Thyroid gland (tissue), 4 donors: Measurements from ENCODE around the gene INPP4B.

Experiments
- POLR2A ChIP-seq, 2 donors: fragments of 450-650 bp; IDR thresholded peaks; one replicate each; pipeline ENCODE4 v1.6.1; 2017; ENCODE audit warnings: antibody characterized with exemption in 2 of 2, mild to moderate bottlenecking in 2 of 2, moderate library complexity in 1 of 2
- TF ChIP-seq, protein P1 (sequence below), 6 experiments: fragments of 200-600 bp in 3 of 6; fragments of 450-650 bp in 3 of 6; sonication (generic) in 3 of 6; IDR thresholded peaks; one replicate each; pipeline ENCODE4 v1.5.1; 2016 to 2019; ENCODE audit warnings: antibody characterized with exemption in 6 of 6, mild to moderate bottlenecking in 2 of 6, inconsistent platforms in 1 of 6, moderate library complexity in 1 of 6

DNA sequence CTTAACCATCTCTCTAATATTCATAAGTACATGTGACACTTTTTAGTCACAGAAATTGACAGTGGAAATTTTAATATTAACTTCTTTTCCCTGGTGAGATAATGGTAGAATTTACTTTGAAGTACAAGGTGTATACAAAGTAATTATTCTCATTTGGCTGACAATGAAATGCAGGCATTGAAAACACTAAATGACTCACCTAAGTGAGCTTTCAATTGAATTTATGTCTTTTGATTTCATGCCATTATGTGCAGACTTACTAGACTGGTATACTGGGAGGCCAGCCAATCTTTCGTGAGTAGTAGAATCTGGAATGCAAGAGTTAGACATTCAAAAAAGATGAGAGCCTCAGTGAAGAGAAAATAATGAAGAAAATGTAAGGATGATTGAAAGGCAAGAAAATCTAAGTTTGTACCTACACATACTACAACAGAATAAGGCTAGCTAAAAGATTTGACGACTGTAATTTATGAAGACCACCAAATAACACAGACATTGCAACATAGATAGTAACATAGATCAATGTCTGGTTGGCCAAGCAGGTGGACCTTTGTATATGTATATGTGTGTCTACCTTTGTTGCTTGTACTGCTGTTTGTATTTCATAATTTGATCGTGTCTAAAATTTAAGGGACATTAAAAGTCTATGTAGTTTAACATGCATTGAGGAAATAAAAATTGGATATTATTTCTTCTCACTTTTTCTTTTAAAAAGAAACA is 750.1 kb downstream of the INPP4B start:
- TF ChIP-seq, protein P1, sequence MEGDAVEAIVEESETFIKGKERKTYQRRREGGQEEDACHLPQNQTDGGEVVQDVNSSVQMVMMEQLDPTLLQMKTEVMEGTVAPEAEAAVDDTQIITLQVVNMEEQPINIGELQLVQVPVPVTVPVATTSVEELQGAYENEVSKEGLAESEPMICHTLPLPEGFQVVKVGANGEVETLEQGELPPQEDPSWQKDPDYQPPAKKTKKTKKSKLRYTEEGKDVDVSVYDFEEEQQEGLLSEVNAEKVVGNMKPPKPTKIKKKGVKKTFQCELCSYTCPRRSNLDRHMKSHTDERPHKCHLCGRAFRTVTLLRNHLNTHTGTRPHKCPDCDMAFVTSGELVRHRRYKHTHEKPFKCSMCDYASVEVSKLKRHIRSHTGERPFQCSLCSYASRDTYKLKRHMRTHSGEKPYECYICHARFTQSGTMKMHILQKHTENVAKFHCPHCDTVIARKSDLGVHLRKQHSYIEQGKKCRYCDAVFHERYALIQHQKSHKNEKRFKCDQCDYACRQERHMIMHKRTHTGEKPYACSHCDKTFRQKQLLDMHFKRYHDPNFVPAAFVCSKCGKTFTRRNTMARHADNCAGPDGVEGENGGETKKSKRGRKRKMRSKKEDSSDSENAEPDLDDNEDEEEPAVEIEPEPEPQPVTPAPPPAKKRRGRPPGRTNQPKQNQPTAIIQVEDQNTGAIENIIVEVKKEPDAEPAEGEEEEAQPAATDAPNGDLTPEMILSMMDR (IDR thresholded peaks at IDR 0.05), result no peak
- no peak for TF ChIP-seq POLR2A (IDR thresholded peaks at IDR 0.05)
